ENCODE data around the gene HCRTR1. TPM values are rescaled to one million over a fixed set of nuclear protein-coding genes. Genes with fewer than 3 reads are reported as not detected.

The HCRTR1 gene
- total RNA-seq, 1 experiment from 2014 or later: not detected

DNA sequence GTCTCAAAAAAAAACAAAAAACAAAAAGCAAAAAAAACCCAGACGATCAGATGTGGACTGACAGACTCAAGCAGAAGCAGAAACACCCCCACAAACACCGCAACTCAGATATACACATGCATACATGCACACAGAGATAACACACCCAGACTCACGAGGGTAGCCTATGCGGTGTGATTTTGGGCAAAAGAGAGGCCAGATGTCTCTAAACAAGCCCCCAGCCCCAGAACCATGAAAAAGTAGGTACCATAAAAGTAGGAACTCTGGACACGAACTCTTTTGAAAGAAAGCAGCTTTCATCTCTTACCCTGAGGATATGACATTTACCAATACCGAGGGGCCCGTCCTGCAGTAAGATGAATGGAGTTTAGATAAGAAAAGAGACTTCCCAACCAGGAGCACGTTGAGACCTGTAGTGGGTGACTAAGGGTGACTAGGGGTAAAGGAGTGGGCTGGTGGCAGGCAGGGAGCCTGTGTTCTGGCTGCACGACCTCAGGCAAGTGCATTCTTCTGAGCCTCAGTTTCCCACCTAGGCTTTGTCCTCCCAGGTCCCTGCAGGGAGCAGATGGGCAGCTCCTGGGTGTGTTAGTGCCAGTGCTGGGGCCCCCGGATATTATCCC is 42.6 kb upstream of the HCRTR1 start:
- ChIA-PET CTCF (no interaction called here), POLR2A (ENCODE audit: low non-redundant PET) (no interaction called here)
- TF ChIP-seq, protein P1, sequence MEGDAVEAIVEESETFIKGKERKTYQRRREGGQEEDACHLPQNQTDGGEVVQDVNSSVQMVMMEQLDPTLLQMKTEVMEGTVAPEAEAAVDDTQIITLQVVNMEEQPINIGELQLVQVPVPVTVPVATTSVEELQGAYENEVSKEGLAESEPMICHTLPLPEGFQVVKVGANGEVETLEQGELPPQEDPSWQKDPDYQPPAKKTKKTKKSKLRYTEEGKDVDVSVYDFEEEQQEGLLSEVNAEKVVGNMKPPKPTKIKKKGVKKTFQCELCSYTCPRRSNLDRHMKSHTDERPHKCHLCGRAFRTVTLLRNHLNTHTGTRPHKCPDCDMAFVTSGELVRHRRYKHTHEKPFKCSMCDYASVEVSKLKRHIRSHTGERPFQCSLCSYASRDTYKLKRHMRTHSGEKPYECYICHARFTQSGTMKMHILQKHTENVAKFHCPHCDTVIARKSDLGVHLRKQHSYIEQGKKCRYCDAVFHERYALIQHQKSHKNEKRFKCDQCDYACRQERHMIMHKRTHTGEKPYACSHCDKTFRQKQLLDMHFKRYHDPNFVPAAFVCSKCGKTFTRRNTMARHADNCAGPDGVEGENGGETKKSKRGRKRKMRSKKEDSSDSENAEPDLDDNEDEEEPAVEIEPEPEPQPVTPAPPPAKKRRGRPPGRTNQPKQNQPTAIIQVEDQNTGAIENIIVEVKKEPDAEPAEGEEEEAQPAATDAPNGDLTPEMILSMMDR (conservative IDR thresholded peaks at IDR 0.05; ENCODE audit: low read depth, low read length): no peak
- TF ChIP-seq EZH2 (IDR thresholded peaks at IDR 0.05; ENCODE audit: borderline replicate concordance, low read depth, low read length, poor library complexity, severe bottlenecking): no peak
- no peak overlapping the region for H3K27ac ChIP-seq (ENCODE audit: low read depth, low read length, poor library complexity, severe bottlenecking)
- no peaks in the 10 kb centered on the region for H3K4me1 ChIP-seq (ENCODE audit: insufficient read depth, low read length, poor library complexity, severe bottlenecking)
- intact Hi-C loops (cut with micrococcal nuclease; ENCODE audit: unreplicated experiment): no loop called here
- no peaks in the 10 kb centered on the region for H3K36me3 ChIP-seq (ENCODE audit: insufficient read depth, low read length, poor library complexity, severe bottlenecking)
- DNase-seq (ENCODE audit: low spot score): no peak
- H3K9me3 ChIP-seq (ENCODE audit: low read depth, low read length, poor library complexity, severe bottlenecking): no peaks in the 10 kb centered on the region
- H3K27me3 ChIP-seq (replicated peaks; ENCODE audit: insufficient read depth, low read depth, low read length, poor library complexity): no peaks in the 10 kb centered on the region
- BruUV-seq (replicated peaks): no TSS peak
- H3K4me3 ChIP-seq (ENCODE audit: low read depth, low read length, poor library complexity, severe bottlenecking): no peak overlapping the region

DNA sequence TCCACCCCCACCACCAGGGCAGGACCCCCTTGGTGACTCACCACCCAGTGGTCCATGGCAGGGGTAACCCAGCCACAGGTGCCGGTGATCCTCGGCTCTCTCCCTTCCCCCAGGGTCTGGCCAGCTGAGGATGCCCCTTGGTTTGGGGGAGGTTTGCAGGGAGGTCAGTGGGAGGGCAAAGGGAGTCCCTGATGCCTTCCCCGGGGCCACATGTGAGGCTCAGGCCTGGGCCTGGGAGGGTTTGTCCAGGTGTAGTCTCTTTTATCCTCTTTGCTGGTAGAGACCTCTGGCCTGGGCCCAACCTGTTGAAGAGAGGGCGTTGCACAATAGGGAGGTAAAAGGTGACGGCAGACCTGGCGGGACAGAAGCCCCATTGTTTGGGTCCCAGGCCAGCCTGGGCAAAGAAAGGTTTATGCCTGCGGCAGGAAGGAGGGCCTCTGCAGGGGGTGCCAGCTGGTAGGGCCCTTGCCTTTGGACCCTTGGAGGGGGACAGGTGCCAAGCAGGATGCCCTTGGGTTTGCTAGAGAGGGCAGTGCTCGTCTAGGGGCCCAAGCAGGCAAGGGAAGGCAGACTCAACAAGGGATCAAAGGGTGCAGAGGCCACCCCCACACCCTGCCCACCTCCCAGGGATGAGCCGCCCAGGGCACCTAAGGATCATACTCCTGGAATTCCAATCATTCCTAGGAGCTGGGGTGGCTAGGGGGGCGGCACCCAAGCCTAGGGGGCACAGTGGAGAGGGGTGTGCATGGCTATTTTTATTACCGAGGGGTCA is 41.9 kb upstream of the HCRTR1 start:
- ChIA-PET POLR2A (ENCODE audit: low non-redundant PET) (no interaction called here), CTCF (no interaction called here)
- H3K36me3 ChIP-seq (ENCODE audit: insufficient read depth, low read length, poor library complexity, severe bottlenecking): no peaks in the 10 kb centered on the region
- no peak overlapping the region for H3K27ac ChIP-seq (ENCODE audit: low read depth, low read length, poor library complexity, severe bottlenecking)
- BruUV-seq (replicated peaks): no TSS peak
- no peak for TF ChIP-seq EZH2 (IDR thresholded peaks at IDR 0.05; ENCODE audit: borderline replicate concordance, low read depth, low read length, poor library complexity, severe bottlenecking)
- TF ChIP-seq, protein P1 (conservative IDR thresholded peaks at IDR 0.05; ENCODE audit: low read depth, low read length): no peak
- H3K27me3 ChIP-seq (replicated peaks; ENCODE audit: insufficient read depth, low read depth, low read length, poor library complexity): no peaks in the 10 kb centered on the region
- no peak for DNase-seq (ENCODE audit: low spot score)
- H3K4me1 ChIP-seq (ENCODE audit: insufficient read depth, low read length, poor library complexity, severe bottlenecking): no peaks in the 10 kb centered on the region
- H3K4me3 ChIP-seq (ENCODE audit: low read depth, low read length, poor library complexity, severe bottlenecking): no peak overlapping the region
- intact Hi-C loops (cut with micrococcal nuclease; ENCODE audit: unreplicated experiment): no loop called here
- H3K9me3 ChIP-seq (ENCODE audit: low read depth, low read length, poor library complexity, severe bottlenecking): no peaks in the 10 kb centered on the region

DNA sequence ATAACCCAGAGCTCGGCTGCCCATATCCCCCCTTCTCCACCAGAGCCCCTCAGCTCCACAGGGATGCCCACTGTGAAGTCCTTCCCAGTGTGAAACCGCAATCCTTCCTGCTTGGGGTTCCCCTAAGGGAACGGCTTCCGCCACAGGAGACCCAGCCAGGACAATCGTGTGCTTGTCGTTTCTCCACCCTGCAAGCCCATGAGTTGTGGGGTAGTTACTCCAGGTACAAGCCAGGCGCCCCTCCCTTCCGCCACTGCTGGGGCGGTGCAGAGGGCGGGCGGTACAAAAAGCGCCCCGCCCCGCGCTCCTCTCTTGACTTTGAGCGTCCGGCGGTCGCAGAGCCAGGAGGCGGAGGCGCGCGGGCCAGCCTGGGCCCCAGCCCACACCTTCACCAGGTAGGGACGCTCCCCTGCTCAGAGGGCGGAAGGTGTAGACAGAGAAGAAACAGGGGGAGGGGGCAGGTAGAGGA is 41.3 kb upstream of the HCRTR1 start, which contains the start of gene TINAGL1:
Gene TINAGL1 (plus strand): TSS at position 315 of the 469 bp plus-strand sequence. CDS start 634 bp downstream, outside the sequence.
- Histone ChIP-seq H3K9me3 (ENCODE audit: low read depth, low read length, poor library complexity, severe bottlenecking) (no peaks in the 10 kb centered on the region), H3K4me1 (ENCODE audit: insufficient read depth, low read length, poor library complexity, severe bottlenecking) (no peaks in the 10 kb centered on the region), H3K27ac (ENCODE audit: low read depth, low read length, poor library complexity, severe bottlenecking) (no peak within 1 kb of the TSS), H3K27me3 (replicated peaks; ENCODE audit: insufficient read depth, low read depth, low read length, poor library complexity) (no peaks in the 10 kb centered on the region), H3K4me3 (ENCODE audit: low read depth, low read length, poor library complexity, severe bottlenecking) (no peak within 1 kb of the TSS), H3K36me3 (ENCODE audit: insufficient read depth, low read length, poor library complexity, severe bottlenecking) (no peaks in the 10 kb centered on the region)
- intact Hi-C loops (cut with micrococcal nuclease; ENCODE audit: unreplicated experiment): no loop called here
- ChIA-PET POLR2A (ENCODE audit: low non-redundant PET) (no interaction called here), CTCF (no interaction called here)
- BruUV-seq (replicated peaks): no TSS peak
- DNase-seq (ENCODE audit: low spot score): no peak
- TF ChIP-seq, protein P1 (conservative IDR thresholded peaks at IDR 0.05; ENCODE audit: low read depth, low read length): no peak
- no peak for TF ChIP-seq EZH2 (IDR thresholded peaks at IDR 0.05; ENCODE audit: borderline replicate concordance, low read depth, low read length, poor library complexity, severe bottlenecking)

All from A673 (cell line).